ENCODE results near the gene PARP14. TPM values are rescaled to one million over a fixed set of nuclear protein-coding genes. Genes with fewer than 3 reads are reported as not detected.
A peak's percentile ranks its signal among the peaks of the same experiment; 100 is the strongest.
"Not testable (repeated sequence)": the region's sequence is repeated elsewhere in the genome, so short reads cannot be mapped to it uniquely, and the experiment has no call there.

PARP14 gene
- total and polyA plus RNA-seq, 2 donors (not counting 1 experiment from before 2014, with no cell fraction given): 113 to 188 TPM

DNA sequence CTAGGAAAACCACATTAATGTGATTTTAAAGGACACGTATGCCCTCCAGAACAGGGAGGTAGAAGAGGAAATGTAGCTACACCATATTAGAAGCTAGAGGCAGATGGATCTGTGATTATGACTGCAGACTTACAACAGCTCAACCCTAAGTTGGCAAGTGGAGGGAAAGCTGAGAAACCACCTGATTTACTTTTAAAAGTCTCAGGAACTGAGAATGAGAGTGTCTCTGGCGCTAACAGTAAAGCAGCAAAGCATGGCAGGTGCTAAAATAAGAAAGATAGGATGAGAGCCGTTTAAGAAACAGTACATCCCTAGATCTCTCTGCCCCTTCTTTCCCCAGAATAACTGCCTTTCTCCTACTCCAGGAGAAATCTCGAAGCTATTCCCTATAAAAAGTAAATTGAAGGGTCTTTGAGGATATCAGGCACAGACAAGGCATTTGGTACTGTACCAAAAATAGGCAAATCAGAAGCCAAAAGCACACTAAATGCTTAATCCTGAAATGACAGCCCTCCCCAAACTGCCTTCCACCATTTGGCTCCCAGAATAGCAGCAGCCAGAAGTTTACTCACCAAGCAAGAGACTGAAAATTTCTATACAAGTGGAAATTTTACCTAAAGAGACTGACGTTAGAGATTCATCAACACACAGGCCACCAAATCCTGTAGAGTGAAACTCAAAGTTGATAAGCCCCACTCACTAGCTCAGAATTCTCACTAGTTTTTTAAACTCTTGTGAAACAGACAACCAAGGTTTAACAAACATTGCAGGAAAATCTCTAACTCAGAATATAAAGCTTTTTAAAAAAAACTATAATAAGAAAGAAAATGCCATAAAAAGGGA lies 34.3 kb upstream of the PARP14 start:
- Histone ChIP-seq H3K9ac (ENCODE audit: low read length) (peak overlapping the region; percentile 43), H4K20me1 (ENCODE audit: control insufficient read depth, insufficient read depth, low read length, poor library complexity, severe bottlenecking) (no peaks in the 10 kb centered on the region), H3K4me1 (ENCODE audit: control insufficient read depth in 2 of 2, insufficient read depth in 2 of 2, low read length in 2 of 2) (peaks cover 7 to 15% of the 10 kb centered on the region in 2 donors), H3K79me2 (ENCODE audit: control insufficient read depth, insufficient read depth, low read length) (no peaks in the 10 kb centered on the region), H2AFZ (ENCODE audit: insufficient read depth, low read depth, low read length, poor library complexity, severe bottlenecking) (peak overlapping the region; percentile 47), H3K4me3 (ENCODE audit: control extremely low read depth in 1 of 5, extremely low read depth in 1 of 5, insufficient read depth in 1 of 5, low read depth in 2 of 5, low read length in 4 of 5) (peak overlapping the region in 3 of 5 experiments; percentile 13 to 52 (median 30)), H3K36me3 (replicated peaks in 1 of 2; ENCODE audit: control extremely low read depth in 1 of 2, control insufficient read depth in 1 of 2, extremely low read depth in 1 of 2, insufficient read depth in 2 of 2, low read length in 1 of 2) (no peaks in the 10 kb centered on the region), H3K4me2 (replicated peaks; ENCODE audit: low read depth, low read length, poor library complexity, severe bottlenecking) (peak overlapping the region; percentile 39), H3K27ac (ENCODE audit: low read length in 2 of 2) (peak overlapping the region; percentile 28 to 65), H3K9me3 (ENCODE audit: control extremely low read depth in 1 of 3, control insufficient read depth in 2 of 3, insufficient read depth in 1 of 3, low read length in 2 of 3) (no peaks in the 10 kb centered on the region), H3K27me3 (replicated peaks in 1 of 4; ENCODE audit: control extremely low read depth in 1 of 4, control insufficient read depth in 3 of 4, insufficient read depth in 4 of 4, low read length in 3 of 4) (no peaks in the 10 kb centered on the region)
- DNase-seq (no peak), ATAC-seq (ENCODE audit: low read depth) (no peak)
- Mint-ChIP-seq H3K4me3 (no peak overlapping the region), H3K27me3 (no peaks in the 10 kb centered on the region), H3K27ac (no peak overlapping the region), H3K9me3 (ENCODE audit: insufficient read depth) (no peaks in the 10 kb centered on the region), H3K4me1 (peaks cover 21% of the 10 kb centered on the region)
- intact Hi-C loops (cut with micrococcal nuclease): no loop called here
- WGBS (ENCODE audit: insufficient coverage): no CpG with 5 or more reads among the region's 5 CpGs
- ChIA-PET POLR2A (no interaction called here), CTCF (interaction anchor here (0.5 to 0.6 kb wide), 2 partner anchors 16 to 20 kb away, joined by 4 to 5 read pairs; no protein-coding TSS in a partner anchor)
- no peak for TF ChIP-seq EZH2 (IDR thresholded peaks at IDR 0.05; ENCODE audit: borderline replicate concordance, insufficient read depth, low read depth, low read length, poor library complexity, severe bottlenecking)
- TF ChIP-seq, protein P1, sequence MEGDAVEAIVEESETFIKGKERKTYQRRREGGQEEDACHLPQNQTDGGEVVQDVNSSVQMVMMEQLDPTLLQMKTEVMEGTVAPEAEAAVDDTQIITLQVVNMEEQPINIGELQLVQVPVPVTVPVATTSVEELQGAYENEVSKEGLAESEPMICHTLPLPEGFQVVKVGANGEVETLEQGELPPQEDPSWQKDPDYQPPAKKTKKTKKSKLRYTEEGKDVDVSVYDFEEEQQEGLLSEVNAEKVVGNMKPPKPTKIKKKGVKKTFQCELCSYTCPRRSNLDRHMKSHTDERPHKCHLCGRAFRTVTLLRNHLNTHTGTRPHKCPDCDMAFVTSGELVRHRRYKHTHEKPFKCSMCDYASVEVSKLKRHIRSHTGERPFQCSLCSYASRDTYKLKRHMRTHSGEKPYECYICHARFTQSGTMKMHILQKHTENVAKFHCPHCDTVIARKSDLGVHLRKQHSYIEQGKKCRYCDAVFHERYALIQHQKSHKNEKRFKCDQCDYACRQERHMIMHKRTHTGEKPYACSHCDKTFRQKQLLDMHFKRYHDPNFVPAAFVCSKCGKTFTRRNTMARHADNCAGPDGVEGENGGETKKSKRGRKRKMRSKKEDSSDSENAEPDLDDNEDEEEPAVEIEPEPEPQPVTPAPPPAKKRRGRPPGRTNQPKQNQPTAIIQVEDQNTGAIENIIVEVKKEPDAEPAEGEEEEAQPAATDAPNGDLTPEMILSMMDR (IDR thresholded peaks at IDR 0.05): no peak

DNA sequence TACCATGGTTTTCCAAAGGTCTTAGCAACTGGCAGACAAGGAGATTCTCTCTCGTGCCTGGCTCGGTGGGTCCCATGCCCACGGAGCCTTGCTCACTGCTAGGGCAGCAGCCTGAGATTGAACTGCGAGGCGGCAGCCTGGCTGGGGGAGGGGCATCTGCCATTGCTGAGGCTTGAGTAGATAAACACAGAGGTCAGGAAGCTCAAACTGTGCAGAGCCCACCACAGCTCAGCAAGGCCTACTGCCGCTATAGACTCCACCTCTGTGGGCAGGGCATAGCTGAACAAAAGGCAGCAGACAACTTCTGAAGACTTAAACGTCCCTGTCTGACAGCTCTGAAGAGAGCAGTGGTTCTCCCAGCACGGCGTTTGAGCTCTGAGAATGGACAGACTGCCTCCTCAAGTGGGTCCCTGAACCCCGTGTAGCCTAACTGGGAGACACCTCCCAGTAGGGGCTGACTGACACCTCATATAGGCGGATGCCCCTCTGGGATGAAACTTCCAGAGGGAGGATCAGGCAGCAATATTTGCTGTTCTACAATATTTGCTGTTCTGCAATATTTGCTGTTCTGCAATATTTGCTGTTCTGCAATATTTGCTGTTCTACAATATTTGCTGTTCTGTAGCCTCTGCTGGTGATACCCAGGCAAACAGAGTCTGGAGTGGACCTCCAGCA lies 29.3 kb upstream of the PARP14 start:
- H3K27ac ChIP-seq (ENCODE audit: low read length in 2 of 2); H3K4me2 ChIP-seq (replicated peaks; ENCODE audit: low read depth, low read length, poor library complexity, severe bottlenecking); H3K27ac Mint-ChIP-seq; H3K9ac ChIP-seq (ENCODE audit: low read length); H3K9me3 Mint-ChIP-seq (ENCODE audit: insufficient read depth); H3K4me1 Mint-ChIP-seq; POLR2A ChIA-PET; DNase-seq; H3K36me3 ChIP-seq (replicated peaks in 1 of 2; ENCODE audit: control extremely low read depth in 1 of 2, control insufficient read depth in 1 of 2, extremely low read depth in 1 of 2, insufficient read depth in 2 of 2, low read length in 1 of 2); H3K27me3 ChIP-seq (replicated peaks in 1 of 4; ENCODE audit: control extremely low read depth in 1 of 4, control insufficient read depth in 3 of 4, insufficient read depth in 4 of 4, low read length in 3 of 4); H2AFZ ChIP-seq (ENCODE audit: insufficient read depth, low read depth, low read length, poor library complexity, severe bottlenecking); ATAC-seq (ENCODE audit: low read depth); H3K79me2 ChIP-seq (ENCODE audit: control insufficient read depth, insufficient read depth, low read length); intact Hi-C loops (cut with micrococcal nuclease); H4K20me1 ChIP-seq (ENCODE audit: control insufficient read depth, insufficient read depth, low read length, poor library complexity, severe bottlenecking); H3K4me3 ChIP-seq (ENCODE audit: control extremely low read depth in 1 of 5, extremely low read depth in 1 of 5, insufficient read depth in 1 of 5, low read depth in 2 of 5, low read length in 4 of 5); H3K9me3 ChIP-seq (ENCODE audit: control extremely low read depth in 1 of 3, control insufficient read depth in 2 of 3, insufficient read depth in 1 of 3, low read length in 2 of 3); CTCF ChIA-PET; H3K4me3 Mint-ChIP-seq; H3K27me3 Mint-ChIP-seq: not testable (repeated sequence)
- H3K4me1 ChIP-seq (ENCODE audit: control insufficient read depth in 2 of 2, insufficient read depth in 2 of 2, low read length in 2 of 2): peaks cover 3 to 10% of the 10 kb centered on the region in 2 donors
- 93% methylated on average over 9 of the region's 11 CpGs for WGBS (ENCODE audit: insufficient coverage)

DNA sequence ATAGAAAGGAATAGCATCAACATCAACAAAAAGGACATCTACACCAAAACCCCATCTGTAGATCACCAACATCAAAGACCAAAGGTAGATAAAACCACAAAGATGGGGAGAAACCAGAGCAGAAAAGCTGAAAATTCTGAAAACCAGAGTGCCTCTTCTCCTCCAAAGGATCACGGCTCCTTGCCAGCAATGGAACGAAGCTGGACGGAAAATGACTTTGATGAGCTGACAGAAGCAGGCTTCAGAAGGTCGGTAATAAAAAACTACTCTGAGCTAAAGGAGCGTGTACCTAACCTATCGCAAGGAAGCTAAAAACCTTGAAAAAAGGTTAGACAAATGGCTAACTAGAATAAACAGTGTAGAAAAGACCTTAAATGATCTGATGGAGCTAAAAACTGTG lies 28.7 kb upstream of the PARP14 start:
- H3K79me2 ChIP-seq (ENCODE audit: control insufficient read depth, insufficient read depth, low read length); H3K27me3 Mint-ChIP-seq; H3K36me3 ChIP-seq (replicated peaks in 1 of 2; ENCODE audit: control extremely low read depth in 1 of 2, control insufficient read depth in 1 of 2, extremely low read depth in 1 of 2, insufficient read depth in 2 of 2, low read length in 1 of 2); POLR2A ChIA-PET; H3K4me1 Mint-ChIP-seq; H3K27ac Mint-ChIP-seq; H3K4me2 ChIP-seq (replicated peaks; ENCODE audit: low read depth, low read length, poor library complexity, severe bottlenecking); H3K9me3 ChIP-seq (ENCODE audit: control extremely low read depth in 1 of 3, control insufficient read depth in 2 of 3, insufficient read depth in 1 of 3, low read length in 2 of 3); intact Hi-C loops (cut with micrococcal nuclease); DNase-seq; H2AFZ ChIP-seq (ENCODE audit: insufficient read depth, low read depth, low read length, poor library complexity, severe bottlenecking); H3K4me3 ChIP-seq (ENCODE audit: control extremely low read depth in 1 of 5, extremely low read depth in 1 of 5, insufficient read depth in 1 of 5, low read depth in 2 of 5, low read length in 4 of 5); H3K9me3 Mint-ChIP-seq (ENCODE audit: insufficient read depth); H4K20me1 ChIP-seq (ENCODE audit: control insufficient read depth, insufficient read depth, low read length, poor library complexity, severe bottlenecking); H3K9ac ChIP-seq (ENCODE audit: low read length); H3K27ac ChIP-seq (ENCODE audit: low read length in 2 of 2); H3K4me1 ChIP-seq (ENCODE audit: control insufficient read depth in 2 of 2, insufficient read depth in 2 of 2, low read length in 2 of 2); H3K4me3 Mint-ChIP-seq; CTCF ChIA-PET; H3K27me3 ChIP-seq (replicated peaks in 1 of 4; ENCODE audit: control extremely low read depth in 1 of 4, control insufficient read depth in 3 of 4, insufficient read depth in 4 of 4, low read length in 3 of 4); ATAC-seq (ENCODE audit: low read depth): not testable (repeated sequence)
- WGBS (ENCODE audit: insufficient coverage): 98% methylated on average over 5 of the region's 6 CpGs
